CD4-positive, alpha-beta T cell treated with Interferon alpha-2 for 1 hour (primary cell): ENCODE results near the gene DOCK6.

Experiments used
- DNase-seq, 2 donors: peaks; one replicate each; pipeline ENCODE4 v3.0.0-alpha.2; 2020 to 2022

The DOCK6 gene

DNA sequence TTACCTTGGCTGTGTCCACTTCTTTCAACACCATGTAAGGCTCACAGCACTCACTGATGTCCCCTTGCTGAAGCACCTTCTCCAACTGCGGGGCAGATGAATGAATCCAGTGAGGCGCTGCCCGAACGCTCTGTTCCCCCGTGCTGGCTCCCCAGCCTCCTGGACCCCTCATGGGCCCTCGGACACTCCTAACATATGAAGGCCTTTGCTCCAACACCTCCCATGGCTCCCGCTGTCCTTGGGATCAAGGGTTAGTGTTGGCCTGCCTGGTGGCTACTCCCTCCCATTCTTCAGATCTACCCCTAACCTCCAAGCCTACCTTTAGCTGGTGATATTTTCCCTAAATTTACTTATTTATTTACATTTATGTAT lies 18.5 kb downstream of the DOCK6 start:
- no peak for DNase-seq

DNA sequence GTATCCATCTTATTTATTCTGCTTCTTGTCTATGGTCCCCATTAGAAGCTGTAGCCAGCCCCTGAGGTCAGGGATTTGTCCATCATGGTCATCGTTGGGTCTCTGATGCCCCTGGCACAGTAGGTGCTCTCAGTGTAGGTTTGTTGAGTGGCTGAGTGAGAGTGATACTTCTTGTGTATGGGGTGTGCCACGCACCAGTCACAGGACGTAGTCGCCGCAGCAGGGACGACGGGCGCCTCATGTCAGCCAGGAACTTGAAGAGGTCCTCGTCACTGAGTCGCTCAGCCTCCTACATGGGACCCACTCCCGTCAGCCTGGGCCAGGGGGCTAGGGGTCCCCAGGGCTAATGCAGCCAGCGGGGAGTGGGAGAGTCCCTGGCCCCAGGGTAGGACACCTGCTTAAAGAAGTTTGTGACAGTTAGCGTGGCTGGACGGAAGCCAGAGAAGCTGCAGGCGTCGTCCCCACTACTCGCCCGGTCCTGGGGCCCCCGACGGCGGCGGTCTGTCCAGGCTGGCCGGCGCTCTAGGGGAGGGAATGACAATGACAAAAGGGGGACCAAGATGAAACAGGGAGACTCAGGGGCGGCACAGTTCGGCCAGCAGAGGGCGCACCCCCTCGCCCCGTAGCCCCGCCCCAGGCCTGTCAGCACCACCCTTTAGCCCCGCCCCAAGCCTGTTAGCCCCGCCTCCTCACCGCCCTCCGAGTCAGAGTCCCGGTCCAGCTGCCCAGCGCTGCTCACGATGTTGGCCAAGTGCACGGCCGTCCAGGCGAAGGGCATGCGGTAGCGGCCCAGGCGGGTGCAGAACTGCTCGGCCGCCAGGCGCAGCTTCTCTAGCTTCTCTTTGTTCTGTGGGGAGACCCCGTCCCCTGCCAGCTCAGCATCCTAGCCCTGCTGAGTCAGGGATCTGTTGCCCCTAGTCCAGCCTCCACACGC lies 19.2 kb downstream of the DOCK6 start:
- peak; percentile 82 to 86 for DNase-seq

DNA sequence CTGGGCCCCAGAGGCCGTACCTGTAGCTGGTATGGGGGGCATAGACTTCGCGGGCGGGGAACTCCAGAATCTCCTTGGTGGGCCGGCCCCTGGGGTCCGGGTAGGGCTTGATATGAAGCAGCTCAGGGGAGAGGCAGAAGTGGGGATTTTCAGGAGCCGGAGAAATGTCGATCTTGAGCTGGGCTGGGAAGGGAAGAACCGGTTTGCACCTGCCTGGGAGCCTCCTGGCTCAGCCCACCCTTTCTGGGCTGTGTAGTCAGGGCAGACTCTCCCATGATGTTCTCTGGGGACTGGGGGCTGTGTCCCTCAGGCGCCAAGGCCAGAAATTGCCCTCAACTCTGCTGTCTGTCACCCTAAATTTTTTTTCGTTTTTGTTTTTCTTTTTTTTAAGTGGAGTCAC lies 20.3 kb downstream of the DOCK6 start:
- DNase-seq, result no peak

DNA sequence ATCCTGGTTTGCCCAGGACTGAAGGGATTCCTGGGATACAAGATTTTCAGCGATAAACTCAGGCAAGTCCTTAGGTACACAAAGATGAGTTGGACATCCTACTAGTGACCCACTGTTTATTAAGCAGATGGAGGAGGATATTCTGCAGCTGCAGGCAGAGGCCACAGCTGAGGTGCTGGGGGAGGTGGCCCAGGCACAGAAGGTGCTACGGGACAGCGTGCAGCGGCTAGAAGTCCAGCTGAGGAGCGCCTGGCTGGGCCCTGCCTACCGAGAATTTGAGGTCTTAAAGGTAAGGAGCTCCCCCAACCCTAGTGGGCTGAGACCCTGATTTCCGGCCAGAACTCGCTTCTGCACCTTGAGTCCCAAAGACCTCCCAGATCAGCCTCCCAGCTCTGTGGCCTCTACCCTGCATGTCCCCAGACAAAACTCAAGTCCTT lies 22.3 kb downstream of the DOCK6 start:
- no peak for DNase-seq

DNA sequence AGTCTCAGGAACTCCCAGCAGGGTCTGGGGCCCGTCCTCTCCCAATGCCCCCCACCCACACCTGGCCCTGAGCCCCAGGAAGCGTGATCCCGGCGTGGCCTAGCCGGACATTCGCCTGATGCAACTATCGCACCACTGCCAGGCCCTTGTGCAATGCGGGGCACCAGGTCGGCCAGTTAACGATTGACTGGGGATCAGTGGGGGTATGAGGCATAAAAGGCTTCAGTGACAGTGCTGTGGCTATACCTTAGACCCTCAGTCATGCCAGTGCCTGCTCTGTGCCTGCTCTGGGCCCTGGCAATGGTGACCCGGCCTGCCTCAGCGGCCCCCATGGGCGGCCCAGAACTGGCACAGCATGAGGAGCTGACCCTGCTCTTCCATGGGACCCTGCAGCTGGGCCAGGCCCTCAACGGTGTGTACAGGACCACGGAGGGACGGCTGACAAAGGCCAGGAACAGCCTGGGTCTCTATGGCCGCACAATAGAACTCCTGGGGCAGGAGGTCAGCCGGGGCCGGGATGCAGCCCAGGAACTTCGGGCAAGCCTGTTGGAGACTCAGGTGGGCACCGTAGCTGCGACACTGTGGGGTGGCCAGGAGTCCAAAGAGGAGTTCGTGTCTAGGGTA lies 22.8 kb downstream of the DOCK6 start, which contains the start of gene ANGPTL8:
Gene ANGPTL8 (plus strand): TSS at position 243 of the 624 bp plus-strand sequence. CDS start 19 bp downstream, at position 262.
- no peak for DNase-seq

DNA sequence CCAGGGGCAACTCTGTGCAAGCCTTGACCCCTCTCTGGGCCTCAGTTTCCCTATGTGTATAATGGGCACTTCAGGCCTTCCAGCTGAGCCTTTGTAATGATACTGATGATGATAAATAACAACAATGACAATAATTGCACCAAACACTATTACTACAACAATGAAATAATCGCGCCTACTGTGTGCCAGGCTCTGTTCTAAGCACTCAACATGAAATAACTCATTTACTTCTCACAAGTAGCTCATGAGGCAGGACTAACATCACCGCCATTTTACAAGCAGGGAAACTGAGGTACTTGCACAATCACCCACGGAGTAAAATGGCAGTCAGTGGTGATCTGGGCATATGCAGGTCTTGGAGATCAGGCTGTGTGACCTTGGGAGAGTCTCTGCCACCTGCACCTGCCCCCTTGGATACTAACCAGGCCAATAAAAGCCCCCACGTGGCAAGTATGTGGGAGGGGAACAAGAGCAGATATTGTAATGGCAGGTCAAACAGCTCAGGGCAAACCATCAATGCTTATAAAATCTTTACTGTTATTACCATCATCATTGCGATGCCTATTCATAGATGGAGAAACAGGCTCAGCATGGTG lies 23.4 kb downstream of the DOCK6 start:
- no peak for DNase-seq

DNA sequence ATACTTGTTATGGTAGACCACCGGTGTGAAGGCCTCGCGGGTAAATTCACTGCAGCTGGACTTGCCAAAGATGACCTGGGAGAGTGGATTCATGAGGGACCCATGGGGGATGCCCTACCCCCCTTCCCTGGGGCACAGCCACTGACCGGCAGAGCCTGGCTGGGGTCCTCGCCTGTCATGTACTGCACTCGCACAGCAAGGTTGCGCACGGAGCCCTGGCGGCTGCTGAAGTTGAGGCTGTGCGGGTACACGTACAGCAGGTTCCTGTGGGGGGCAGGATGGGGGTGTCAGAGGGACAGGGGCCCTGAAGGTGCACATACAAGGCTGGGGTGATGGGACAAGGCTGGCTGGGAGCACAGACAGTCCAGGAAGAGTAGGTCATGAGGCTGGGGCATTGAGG lies 24.3 kb downstream of the DOCK6 start:
- no peak for DNase-seq

DNA sequence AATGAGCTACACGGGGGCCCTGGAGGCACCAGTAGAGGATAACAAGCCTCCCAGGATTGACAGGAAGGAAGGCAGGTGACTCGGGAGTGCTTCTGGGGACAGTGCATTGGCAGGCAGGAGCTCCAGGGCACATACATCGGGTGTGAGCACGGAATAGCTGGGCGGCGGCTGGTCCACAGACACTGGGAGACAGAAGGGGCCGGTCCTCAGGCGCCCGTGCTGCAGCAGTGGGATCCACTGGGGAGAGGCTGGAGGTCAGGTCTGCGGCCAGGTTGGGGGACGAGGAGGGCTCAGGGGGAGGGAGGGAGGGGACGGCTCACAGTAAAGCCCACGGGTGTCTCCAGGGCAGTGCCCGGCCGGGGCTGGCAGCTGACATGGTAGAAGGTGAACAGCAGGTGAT lies 25.0 kb downstream of the DOCK6 start:
- DNase-seq, result no peak

DNA sequence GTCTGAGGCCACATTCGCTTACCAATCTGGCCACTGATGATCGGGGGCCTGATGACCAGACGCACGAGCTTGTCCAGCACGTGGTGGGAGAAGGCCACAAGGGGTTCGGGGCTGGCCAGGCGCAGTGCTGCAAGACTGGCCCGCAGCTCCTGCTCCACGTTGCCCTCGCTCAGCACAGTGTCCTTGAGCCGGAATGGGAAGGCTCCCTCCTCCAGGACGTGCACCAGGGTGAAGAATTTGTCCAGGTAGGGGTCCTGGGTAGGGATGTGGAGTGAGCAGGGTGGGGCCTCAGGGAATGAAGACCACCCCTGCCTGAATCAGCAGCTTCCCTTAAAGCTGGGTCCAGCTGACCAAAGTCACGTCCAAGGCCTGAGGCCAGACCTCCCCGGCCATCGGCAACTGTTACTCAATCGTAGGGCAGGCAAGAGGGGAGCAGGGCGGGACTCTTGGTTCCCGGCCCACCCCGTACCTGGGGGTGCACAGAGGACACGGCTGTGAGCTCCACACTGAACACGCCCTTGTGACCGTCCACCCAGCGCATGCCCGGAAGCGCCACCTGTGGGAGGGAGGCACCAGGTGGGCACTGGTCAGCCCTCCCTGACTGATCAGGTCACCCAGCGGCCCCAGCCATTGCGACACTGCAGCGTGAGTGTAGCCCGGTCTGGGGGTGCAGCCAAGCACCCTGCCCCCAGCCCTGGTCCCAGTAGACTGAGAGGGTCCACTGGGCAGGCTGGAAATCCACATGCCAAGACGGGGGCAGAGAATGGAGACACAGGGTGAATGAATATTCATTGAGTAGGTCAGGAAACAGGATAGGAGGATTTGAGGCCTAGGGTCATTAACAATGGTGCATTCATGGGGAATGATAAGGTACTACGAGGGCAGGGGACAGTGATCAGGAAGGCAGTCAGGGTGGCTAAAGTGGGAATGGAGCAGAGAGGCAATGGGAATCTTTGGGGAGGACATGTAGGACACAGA lies 25.7 kb downstream of the DOCK6 start:
- no peak for DNase-seq

DNA sequence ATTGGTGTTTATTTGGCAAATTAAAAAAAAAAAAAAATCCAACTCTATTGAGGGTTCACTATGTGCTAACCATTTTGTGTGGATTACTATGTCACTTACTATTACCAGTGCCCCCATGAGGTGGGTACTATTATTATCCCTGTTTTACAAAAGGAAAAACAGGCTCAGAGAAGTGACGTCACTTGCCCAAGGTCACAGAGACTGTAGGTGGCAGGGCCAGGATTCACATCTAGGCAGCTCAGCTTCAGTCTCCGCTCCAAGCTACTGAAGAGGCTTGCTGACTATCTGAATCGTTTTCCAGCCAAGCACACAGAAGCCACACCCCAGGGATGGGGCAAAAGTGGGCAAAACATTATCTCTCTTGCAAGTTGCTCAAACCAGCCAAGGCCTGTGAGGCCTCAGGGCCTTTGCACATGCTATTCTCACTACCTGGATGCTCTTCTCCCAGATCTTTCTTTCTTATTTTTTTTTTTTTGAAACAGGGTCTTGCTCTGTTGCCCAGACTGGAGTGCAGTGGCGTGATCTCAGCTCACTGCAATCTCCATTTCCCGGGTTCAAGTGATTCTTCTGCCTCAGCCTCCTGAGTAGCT lies 27.7 kb downstream of the DOCK6 start:
- no peak for DNase-seq

DNA sequence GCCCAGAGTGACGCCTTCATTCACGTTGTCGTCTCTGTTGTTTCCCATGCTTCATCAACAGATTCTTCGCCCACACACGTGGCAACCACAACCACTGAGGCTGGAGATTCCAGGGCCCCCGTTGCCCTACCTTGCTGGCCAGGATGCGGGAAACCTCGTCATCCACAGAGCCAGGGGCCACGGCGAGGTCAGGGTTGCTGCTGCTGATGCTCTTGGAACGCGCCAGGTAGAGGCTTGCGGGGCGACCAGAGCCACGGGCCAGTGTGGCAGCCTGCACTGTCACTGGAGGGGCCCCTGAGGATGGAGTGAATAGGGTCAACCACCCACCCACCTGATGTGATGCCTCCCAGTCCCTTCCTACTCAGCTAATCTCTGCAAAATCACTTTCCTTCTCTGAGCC lies 29.3 kb downstream of the DOCK6 start:
- DNase-seq, result no peak

DNA sequence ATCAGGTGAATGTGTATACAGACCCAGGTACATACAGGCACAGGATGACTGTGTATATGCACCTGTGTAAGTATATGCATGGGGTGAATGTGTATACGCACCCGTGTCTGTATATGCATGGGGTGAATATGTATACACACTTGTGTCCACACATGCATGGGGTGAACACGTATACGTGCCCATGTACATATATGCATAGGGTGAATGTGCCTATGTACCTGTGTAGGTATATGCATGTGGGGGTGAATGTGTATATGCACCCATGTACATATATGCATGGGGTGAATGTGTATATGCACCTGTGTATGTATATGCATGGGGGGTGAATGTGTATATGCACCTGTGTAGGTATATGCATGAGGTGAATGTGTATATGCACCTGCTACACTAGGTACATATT lies 29.8 kb downstream of the DOCK6 start:
- no peak for DNase-seq

DNA sequence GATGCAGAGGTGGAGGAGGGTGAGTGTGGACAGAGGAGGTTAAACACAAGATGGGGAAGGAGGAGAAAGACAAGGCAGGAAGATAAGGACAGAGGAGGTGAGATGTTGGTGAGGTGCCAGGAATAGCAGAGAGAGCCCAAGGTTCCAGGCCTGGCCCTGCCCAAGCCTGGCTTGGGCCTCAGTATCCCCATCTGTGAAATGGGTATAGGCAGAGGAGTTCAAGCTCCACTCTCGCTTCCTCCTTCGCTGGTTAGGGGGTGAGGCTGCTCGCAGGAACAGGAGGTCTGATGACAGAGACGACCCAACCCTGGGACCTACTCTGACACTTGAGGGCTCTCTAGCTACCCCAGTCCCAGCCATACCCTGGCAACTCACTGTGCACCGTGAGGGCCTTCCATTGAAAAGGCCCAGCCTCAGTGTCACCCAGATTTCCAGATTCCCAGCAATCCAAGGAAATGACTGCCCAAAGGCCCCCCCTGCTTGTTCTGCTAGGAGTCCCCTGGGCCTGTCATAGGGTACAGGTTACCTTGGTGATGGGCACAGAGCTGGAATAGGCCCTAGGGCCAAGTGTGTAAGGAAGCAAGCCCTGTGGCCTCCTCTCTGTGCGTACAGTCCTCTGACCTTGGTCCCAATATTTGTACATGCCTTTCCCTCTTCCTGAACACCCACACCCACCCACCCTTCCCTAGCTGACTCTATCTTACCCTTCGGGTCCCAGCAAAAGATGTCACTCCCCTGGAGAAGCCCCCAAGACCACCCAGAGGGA lies 31.5 kb downstream of the DOCK6 start:
- DNase-seq, result no peak

DNA sequence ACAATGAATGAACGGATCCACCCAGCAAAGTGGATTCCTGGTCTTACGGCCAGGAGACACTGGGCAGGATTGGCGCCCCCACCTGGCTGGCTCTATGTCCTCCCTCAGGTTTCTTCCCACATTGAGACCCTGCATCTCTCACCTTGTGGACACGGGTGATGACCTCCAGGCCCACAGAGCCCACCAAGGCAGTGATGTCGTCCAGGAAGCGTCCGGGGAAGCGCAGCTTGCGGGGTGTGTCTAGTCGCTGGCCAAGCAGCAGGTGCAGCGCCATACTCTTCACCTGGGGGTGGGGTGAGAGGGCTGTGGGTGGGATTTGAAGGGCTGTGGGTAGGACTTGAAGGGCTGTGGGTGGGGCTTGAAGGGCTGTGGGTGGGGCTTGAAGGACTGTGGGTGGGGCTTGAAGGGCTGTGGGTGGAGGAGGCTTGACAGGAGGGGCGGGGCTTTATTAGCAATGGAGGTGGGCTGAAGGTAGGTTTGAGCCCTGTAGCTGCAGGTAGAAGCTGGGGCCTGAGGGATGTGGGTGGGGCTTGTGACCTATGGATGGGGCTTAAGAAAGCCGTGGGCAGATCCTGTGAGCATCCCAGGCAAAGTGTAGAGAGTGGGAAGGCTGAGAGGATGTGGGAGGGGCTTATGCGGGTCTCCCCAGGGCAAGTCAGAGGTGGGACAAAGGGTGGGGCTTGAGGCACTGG lies 35.0 kb downstream of the DOCK6 start:
- no peak for DNase-seq

DNA sequence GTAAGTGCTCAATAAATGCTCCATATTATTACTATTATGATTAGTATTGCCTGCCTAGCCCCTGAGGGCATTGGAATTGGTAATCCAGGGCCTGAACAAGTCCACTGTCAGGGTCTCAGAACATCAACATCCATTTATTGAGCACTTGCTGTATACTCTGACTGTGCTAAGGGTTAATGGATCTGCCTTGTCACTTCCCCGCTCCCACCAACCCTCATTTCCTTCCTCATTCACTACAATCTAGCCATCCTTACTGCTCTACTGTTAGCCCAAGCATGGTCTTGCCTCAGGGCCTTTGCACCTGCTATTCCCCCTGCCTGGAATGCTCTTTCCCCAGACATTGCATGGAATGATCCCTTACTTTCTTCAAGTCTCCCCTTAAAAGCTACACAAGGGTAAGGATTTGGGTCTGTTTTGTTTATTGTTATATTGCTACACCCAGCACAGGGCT lies 35.6 kb downstream of the DOCK6 start:
- DNase-seq, result no peak

DNA sequence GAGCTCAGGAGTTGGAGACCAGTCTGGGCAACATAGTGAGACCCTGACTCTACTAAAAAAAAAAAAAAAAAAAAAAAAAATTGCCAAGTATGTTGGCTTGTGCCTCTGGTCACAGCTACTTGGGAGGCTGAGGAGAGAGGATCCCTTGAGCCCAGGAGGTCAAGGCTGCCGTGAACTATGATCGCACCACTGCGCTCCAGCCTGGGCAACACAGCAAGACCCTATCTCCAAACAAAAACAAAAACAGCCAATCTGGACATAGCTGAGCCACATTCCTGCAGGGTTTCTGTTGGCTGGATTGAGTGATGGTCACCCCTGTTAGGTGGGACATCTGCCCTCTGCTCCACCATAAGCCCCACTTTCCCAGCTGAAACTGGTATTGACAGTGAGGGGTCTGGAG lies 36.5 kb downstream of the DOCK6 start:
- no peak for DNase-seq

DNA sequence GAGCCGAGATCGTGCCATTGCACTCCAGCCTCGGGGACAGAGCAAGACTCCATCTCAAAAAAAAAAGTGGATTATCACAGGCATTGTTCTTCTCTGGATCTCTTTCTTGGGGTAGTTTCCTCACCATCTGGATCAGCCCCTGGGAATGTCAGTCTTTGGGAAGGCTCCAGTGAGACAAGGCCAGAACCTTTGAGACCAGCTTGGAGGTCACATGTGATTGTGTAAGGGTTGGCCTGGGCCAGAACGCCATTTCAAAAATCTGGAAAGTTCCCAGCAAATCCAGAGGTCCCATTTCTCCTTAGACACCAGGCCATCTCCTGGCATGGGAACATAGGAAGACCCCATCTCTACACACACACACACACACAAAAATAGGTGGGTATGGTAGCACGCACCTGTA lies 37.2 kb downstream of the DOCK6 start:
- DNase-seq, result no peak

DNA sequence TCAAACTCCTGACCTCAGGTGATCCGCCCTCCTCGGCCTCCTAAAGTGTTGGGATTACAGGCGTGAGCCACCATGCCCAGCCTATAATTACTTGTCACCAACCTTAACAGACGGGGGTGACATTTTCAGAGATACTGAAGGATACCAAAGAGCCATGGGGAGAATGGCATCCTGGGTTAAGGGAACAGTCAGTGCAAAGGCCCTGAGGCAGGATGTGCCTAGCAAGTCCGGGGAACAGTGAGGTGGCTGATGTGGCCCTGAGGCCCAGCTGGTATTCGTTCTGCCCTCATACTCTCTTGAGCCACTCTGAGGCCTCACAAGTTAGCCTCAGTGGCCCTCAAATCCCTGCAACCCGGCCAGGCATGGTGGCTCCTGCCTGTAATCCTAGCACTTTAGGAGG lies 37.9 kb downstream of the DOCK6 start:
- no peak for DNase-seq

DNA sequence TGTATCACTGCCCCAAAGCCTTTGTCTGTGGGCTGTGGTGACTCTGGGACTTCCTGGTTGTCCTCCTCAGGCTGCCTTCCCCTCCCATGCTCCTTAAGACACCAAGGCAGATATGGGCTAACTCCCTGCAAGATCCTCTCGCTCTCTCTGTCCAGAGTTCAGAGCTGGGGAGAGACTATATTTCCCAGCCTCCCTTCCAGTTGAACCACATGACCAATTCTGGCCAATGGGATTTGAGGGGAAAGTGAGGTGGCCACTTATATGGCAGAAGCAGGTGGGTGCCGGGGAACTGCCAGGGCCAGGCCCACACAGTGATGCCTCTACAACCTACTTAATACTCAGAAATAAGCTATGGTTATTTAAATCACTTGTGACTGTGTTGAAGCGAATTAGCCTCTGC lies 39.1 kb downstream of the DOCK6 start:
- no peak for DNase-seq

DNA sequence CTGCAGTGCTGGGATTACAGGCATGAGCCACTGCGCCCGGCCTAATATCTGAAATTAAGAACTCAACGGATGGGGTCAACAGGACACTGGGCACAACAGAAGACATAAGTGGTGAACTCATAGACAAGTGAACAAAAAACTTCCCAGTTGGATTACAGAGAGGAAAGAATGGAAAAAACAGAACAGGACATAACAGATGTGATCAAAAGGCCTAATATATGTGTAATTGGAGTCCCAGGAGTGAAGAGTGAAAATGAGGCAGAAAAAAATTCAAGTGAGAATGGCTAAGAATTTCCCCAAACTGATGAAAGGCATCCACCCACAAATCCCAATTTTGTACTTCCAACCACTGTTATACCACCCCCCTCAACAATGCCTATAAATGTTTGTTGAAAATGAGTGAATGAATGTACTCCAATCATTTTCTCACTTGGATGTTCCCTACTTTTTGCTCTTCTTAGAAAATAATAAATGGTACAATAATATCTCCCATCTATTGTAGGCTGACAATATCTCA lies 41.2 kb downstream of the DOCK6 start:
- no peak for DNase-seq

DNA sequence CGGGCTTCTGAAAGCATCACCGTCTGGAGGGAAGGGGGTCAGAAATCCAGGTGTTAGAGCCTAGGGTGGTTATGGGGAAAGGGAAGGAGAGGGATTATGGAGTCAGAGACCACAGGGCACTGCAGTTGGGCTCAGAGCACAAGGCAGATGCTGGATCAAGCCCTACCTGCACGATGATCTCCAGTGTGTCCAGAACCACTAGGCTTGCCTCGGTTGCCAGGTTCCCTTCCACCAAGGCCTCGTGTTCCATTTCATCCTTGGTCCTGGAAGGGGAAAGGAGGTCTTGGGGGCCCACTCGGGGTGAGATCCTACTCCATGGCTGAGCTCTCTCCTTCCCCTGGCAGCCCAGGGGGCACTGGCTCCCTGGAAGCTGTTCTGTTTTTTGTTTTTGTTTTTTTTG lies 47.9 kb downstream of the DOCK6 start:
- DNase-seq, result no peak
